NAMALWA (cell line): ENCODE measurements around the gene WNT7B.

Source experiments
- DNase-seq: peaks from one replicate; pipeline ENCODE4 v3.0.0-alpha.2; 2015; ENCODE audit warnings: low spot score

The WNT7B gene

GRCh38 chr22:45887202-45888131 is 89.5 kb downstream of the WNT7B start:
- DNase-seq, result no peak

- DNase-seq, result no peak
These were observed 90.4 kb downstream of the WNT7B start for GRCh38 chr22:45886540-45886939.

- DNase-seq, result no peak
These were observed 91.0 kb downstream of the WNT7B start for GRCh38 chr22:45885941-45886395.

GRCh38 chr22:45885171-45885840 is 91.7 kb downstream of the WNT7B start:
- no peak for DNase-seq

GRCh38 chr22:45884201-45885062 is 92.5 kb downstream of the WNT7B start:
- DNase-seq, result no peak

- DNase-seq, result no peak
These were observed 93.2 kb downstream of the WNT7B start for GRCh38 chr22:45883811-45884170.

GRCh38 chr22:45882881-45883810 is 93.8 kb downstream of the WNT7B start:
- DNase-seq, result no peak

GRCh38 chr22:45881524-45881875 is 95.5 kb downstream of the WNT7B start:
- no peak for DNase-seq

GRCh38 chr22:45880716-45881523 is 96.0 kb downstream of the WNT7B start:
- no peak for DNase-seq

- DNase-seq, result no peak
These were observed 96.8 kb downstream of the WNT7B start for GRCh38 chr22:45880091-45880715.

GRCh38 chr22:45879552-45879949 is 97.4 kb downstream of the WNT7B start:
- DNase-seq, result no peak

GRCh38 chr22:45878901-45879551 is 97.9 kb downstream of the WNT7B start:
- DNase-seq, result no peak

GRCh38 chr22:45878051-45878781 is 98.7 kb downstream of the WNT7B start:
- DNase-seq, result no peak

GRCh38 chr22:45877651-45878050 is 99.3 kb downstream of the WNT7B start:
- no peak for DNase-seq

GRCh38 chr22:45877036-45877380 is 100.0 kb downstream of the WNT7B start:
- no peak for DNase-seq

- DNase-seq, result no peak
These were observed 100.6 kb downstream of the WNT7B start for GRCh38 chr22:45876136-45877035.

GRCh38 chr22:45872659-45873263 is 104.2 kb downstream of the WNT7B start:
- no peak for DNase-seq
